GM12891 (cell line): ENCODE data around the gene LMLN.

Experiments
- PAX5 ChIP-seq: IDR thresholded peaks from 2 replicates; pipeline ENCODE4 v1.6.1; 2011; ENCODE audit warnings: low read length, moderate library complexity, mild to moderate bottlenecking; ENCODE audit not compliant: insufficient read depth, severe bottlenecking
- POLR2A ChIP-seq: IDR thresholded peaks from 2 replicates; pipeline ENCODE4 v1.6.1; 2011; ENCODE audit warnings: low read depth, low read length, control low read depth
- POLR2AphosphoS5 ChIP-seq: IDR thresholded peaks from 2 replicates; pipeline ENCODE4 v1.6.1; 2011; ENCODE audit warnings: low read depth, low read length, control low read depth
- TAF1 ChIP-seq: IDR thresholded peaks from 2 replicates; pipeline ENCODE4 v1.6.1; 2011; ENCODE audit warnings: low read depth, low read length, control low read depth

GRCh38 chr3:198048445-198048844 lies 88.4 kb downstream of the LMLN start:
- no peak for TF ChIP-seq POLR2A
- no peak for TF ChIP-seq POLR2AphosphoS5
- no peak for TF ChIP-seq PAX5
- TF ChIP-seq TAF1 = no peak
